H1 (cell line): Measurements from ENCODE around the gene IFT81. TPM values are rescaled to one million over a fixed set of nuclear protein-coding genes. Genes with fewer than 3 reads are reported as not detected.

Experiments
- ASH2L ChIP-seq: fragments of 200-600, 300-600 bp; sonication (generic); IDR thresholded peaks from one replicate; pipeline ENCODE4 v1.7.1; 2017; ENCODE audit warnings: low read length
- CREB1 ChIP-seq: IDR thresholded peaks from 2 replicates; pipeline ENCODE4 v1.6.1; 2012; ENCODE audit warnings: inconsistent platforms
- GTF2F1 ChIP-seq: IDR thresholded peaks from 2 replicates; pipeline ENCODE4 v1.6.1; 2012; ENCODE audit warnings: low read depth, low read length, improper control_type of control experiment, borderline replicate concordance
- NRF1 ChIP-seq: IDR thresholded peaks from 2 replicates; pipeline ENCODE4 v1.6.1; 2011; ENCODE audit warnings: mild to moderate bottlenecking, low read depth, low read length, improper control_type of control experiment
- RBBP5 ChIP-seq: IDR thresholded peaks from 2 replicates; pipeline ENCODE4 v1.7.1; 2012; ENCODE audit warnings: low read depth, mild to moderate bottlenecking, inconsistent platforms, low read length, moderate library complexity, borderline replicate concordance
- polyA plus RNA-seq, 7 experiments: library from polyadenylated mRNA; depleted of rRNA in 3 of 7; stranded (reverse) in 5 of 7; unstranded in 2 of 7; fragments of >200 nt in 5 of 7; fragments of 200-250 nt in 2 of 7; gene quantifications; 1 replicate in 5 of 7; 2 replicates in 1 of 7; 4 replicates in 1 of 7; pipeline versions ENCODE4 v1.2.1 to v1.2.3, GENCODE V29; 2011 to 2013; ENCODE audit warnings: missing spikeins in 2 of 7, mixed read lengths in 2 of 7
- total RNA-seq: library from RNA; stranded (reverse); fragmentation: NEBNext Ultra II Directional; extraction: Animal tissue kit (Norgen Biotek cat#: 25700); gene quantifications from 2 replicates; pipeline ENCODE4 v1.2.1, GENCODE V29; 2021

The IFT81 gene
- total and polyA plus RNA-seq, 2 of the 8 experiments (the other 6 are each of a cell fraction or from before 2014, with no cell fraction given): 4.1 to 14.5 TPM

DNA sequence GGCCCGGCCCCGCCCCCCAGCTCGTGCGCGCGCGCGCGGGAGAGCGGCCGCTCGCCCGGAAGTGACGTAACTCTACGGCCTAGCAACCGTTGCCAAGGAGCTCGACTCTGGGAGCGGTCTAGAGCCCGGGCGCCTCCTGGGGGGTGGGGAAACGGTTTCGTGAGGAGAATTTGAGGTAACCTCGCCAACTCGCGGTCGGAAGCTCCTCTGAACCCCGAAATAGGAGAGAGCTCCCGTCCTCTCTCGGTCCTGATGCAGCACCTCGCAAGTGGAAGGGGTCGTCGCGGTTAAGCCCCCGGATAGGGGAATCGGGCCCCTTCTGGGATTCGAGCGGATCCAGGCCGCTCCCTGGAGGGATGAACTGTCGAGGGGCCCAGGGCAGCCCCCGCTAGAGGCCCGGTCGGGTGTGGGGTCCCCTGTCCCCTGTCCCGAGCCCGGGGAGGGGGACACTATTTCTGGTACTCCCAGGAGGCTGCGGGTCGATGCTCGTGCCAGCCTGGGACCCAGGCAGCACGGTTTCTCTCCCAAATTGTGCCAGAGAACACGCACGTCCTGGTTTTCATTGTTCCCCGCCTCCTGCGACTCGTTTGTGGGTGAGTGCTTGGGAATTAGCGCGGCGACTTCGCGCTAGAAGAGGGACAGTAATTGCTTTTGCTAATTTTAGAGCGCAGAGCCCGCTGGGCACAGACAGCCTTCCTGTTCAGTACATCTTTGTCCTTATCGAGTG lies at the start of gene IFT81 (continued):
- TF ChIP-seq NRF1: 0 out of 2 replicates have a peak, but pooled peaks have one; percentile 20
- TF ChIP-seq GTF2F1: no peak
- peak; percentile 87 for TF ChIP-seq ASH2L
- peak; percentile 81 for TF ChIP-seq CREB1
- TF ChIP-seq RBBP5: peak; percentile 60; the same call in 1 of the 2 replicates
